ENCODE results near the gene ATAD2B.

Gene ATAD2B

GRCh38 chr2:23836971-23837565, 89.9 kb downstream of the ATAD2B start:
- no peak for DNase-seq (ENCODE audit: low spot score)

- DNase-seq (ENCODE audit: low spot score), result no peak
These were observed 90.4 kb downstream of the ATAD2B start for GRCh38 chr2:23836505-23836904.

- no peak for DNase-seq (ENCODE audit: low spot score)
These were observed 90.9 kb downstream of the ATAD2B start for GRCh38 chr2:23835988-23836387.

- DNase-seq (ENCODE audit: low spot score), result no peak
These were observed 91.5 kb downstream of the ATAD2B start for GRCh38 chr2:23835423-23835822.

GRCh38 chr2:23828986-23829385, 97.9 kb downstream of the ATAD2B start:
- DNase-seq (ENCODE audit: low spot score), result no peak

- peak; percentile 4 for DNase-seq (ENCODE audit: low spot score)
These were observed 98.5 kb downstream of the ATAD2B start for GRCh38 chr2:23828256-23828980.

GRCh38 chr2:23827287-23827686, 99.6 kb downstream of the ATAD2B start:
- no peak for DNase-seq (ENCODE audit: low spot score)

GRCh38 chr2:23826771-23827170, 100.2 kb downstream of the ATAD2B start:
- DNase-seq (ENCODE audit: low spot score), result no peak

- no peak for DNase-seq (ENCODE audit: low spot score)
These were observed 100.9 kb downstream of the ATAD2B start for GRCh38 chr2:23826040-23826439.

- peak; percentile 28 for DNase-seq (ENCODE audit: low spot score)
These were observed 102.1 kb downstream of the ATAD2B start for GRCh38 chr2:23824777-23825212.

- DNase-seq (ENCODE audit: low spot score), result no peak
These were observed 103.1 kb downstream of the ATAD2B start for GRCh38 chr2:23823863-23824262.

- no peak for DNase-seq (ENCODE audit: low spot score)
These were observed 112.0 kb downstream of the ATAD2B start for GRCh38 chr2:23814963-23815362.

GRCh38 chr2:23813438-23813837, 113.5 kb downstream of the ATAD2B start:
- no peak for DNase-seq (ENCODE audit: low spot score)

GRCh38 chr2:23809150-23809549, 117.8 kb downstream of the ATAD2B start:
- no peak for DNase-seq (ENCODE audit: low spot score)

- DNase-seq (ENCODE audit: low spot score), result no peak
These were observed 120.2 kb downstream of the ATAD2B start for GRCh38 chr2:23806665-23807249.

GRCh38 chr2:23806201-23806600, 120.7 kb downstream of the ATAD2B start:
- DNase-seq (ENCODE audit: low spot score), result no peak

GRCh38 chr2:23803965-23804542, 122.9 kb downstream of the ATAD2B start:
- DNase-seq (ENCODE audit: low spot score), result peak; percentile 8

GRCh38 chr2:23803264-23803964, 123.5 kb downstream of the ATAD2B start:
- DNase-seq (ENCODE audit: low spot score), result no peak

- peak; percentile 24 for DNase-seq (ENCODE audit: low spot score)
These were observed 125.5 kb downstream of the ATAD2B start for GRCh38 chr2:23801396-23801795.

GRCh38 chr2:23794234-23794633, 132.7 kb downstream of the ATAD2B start:
- no peak for DNase-seq (ENCODE audit: low spot score)

GRCh38 chr2:23793476-23793875, 133.4 kb downstream of the ATAD2B start:
- DNase-seq (ENCODE audit: low spot score), result no peak

GRCh38 chr2:23791030-23791429, 135.9 kb downstream of the ATAD2B start:
- no peak for DNase-seq (ENCODE audit: low spot score)

Measured in AG08396 (cell line).